ENCODE results near the gene RHCG. TPM values are rescaled to one million over a fixed set of nuclear protein-coding genes. Genes with fewer than 3 reads are reported as not detected.
A peak's percentile ranks its signal among the peaks of the same experiment; 100 is the strongest.

RHCG gene
- total RNA-seq, 1 experiment from 2014 or later: 0.28 TPM

DNA sequence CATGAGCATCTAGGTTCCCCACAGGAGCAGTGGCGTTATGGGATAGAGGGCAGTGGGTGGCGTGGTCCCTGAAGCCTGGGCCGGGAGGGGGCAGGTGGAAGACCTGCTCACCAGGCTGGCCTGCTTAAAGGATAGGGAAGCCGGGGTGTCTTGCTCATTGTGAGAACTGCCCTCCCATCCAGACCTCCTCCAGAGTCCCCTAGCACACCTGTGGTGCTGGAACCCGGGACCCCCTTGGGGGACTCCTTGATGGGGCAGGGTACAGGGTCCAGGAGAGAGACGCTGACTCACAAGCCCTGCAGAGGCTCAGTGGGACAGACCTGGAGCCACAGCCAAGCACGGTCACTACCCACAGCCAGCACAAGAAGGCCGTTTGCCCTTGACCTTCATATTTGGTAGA is 2.8 kb upstream of the RHCG start:
- DNase-seq: no peak
- H3T11ph ChIP-seq (ENCODE audit: low read length): no peak overlapping the region
- H2BK15ac ChIP-seq (ENCODE audit: low read depth, low read length): no peak overlapping the region
- H3K79me1 ChIP-seq (ENCODE audit: insufficient read depth, low read depth, low read length, poor library complexity, severe bottlenecking): no peaks in the 10 kb centered on the region
- no peak overlapping the region for H3K27ac ChIP-seq (ENCODE audit: insufficient read length, low read depth, low read length)
- no peak overlapping the region for H2BK20ac ChIP-seq (ENCODE audit: low read depth, low read length, poor library complexity, severe bottlenecking)
- no peak overlapping the region for H2AFZ ChIP-seq (ENCODE audit: low read length)
- Mint-ChIP-seq H3K27ac (peak overlapping the region in 1 of 3 experiments; percentile 83; a peak in 1 of 7 replicates), H3K4me3 (no peak overlapping the region), H3K27me3 (ENCODE audit: low read depth) (peaks cover 51% of the 10 kb centered on the region), H3K36me3 (ENCODE audit: insufficient read depth in 1 of 3, low read depth in 3 of 3) (no peaks in the 10 kb centered on the region), H3K4me1 (peaks cover 4% of the 10 kb centered on the region in 2 experiments; a peak in 2 of 4 replicates), H3K9me3 (no peaks in the 10 kb centered on the region; a peak in 1 of 5 replicates)
- no peak overlapping the region for H3K18ac ChIP-seq (ENCODE audit: insufficient read length, low read depth, low read length)
- H3K79me2 ChIP-seq (ENCODE audit: insufficient read depth, low read length): no peaks in the 10 kb centered on the region
- H4K8ac ChIP-seq (replicated peaks; ENCODE audit: insufficient read length, low read depth, low read length): no peak overlapping the region
- no peaks in the 10 kb centered on the region for H4K20me1 ChIP-seq (ENCODE audit: control insufficient read depth, insufficient read depth, insufficient read length)
- no peak overlapping the region for H4K91ac ChIP-seq (ENCODE audit: insufficient read length, low read depth, low read length)
- no peak overlapping the region for H3K4ac ChIP-seq (ENCODE audit: low read depth, low read length)
- H3K9me3 ChIP-seq (ENCODE audit: control insufficient read depth, low read depth, low read length): no peaks in the 10 kb centered on the region
- H3K9ac ChIP-seq (ENCODE audit: extremely low read depth, insufficient read length, low read length): no peak overlapping the region
- H2BK5ac ChIP-seq (ENCODE audit: insufficient read length, low read length): no peak overlapping the region
- H2BK12ac ChIP-seq (ENCODE audit: insufficient read length, low read depth, low read length): no peak overlapping the region
- no peak overlapping the region for H3K14ac ChIP-seq (ENCODE audit: insufficient read depth, low read length)
- H3K56ac ChIP-seq (ENCODE audit: insufficient read length, low read depth, low read length): no peak overlapping the region
- no peak overlapping the region for H4K5ac ChIP-seq (ENCODE audit: insufficient read length, low read depth, low read length)
- no CpG with 5 or more reads among the region's 8 CpGs for WGBS (ENCODE audit: extremely low coverage, insufficient read length, low lambda C conversion rate)
- TF ChIP-seq, protein P1, sequence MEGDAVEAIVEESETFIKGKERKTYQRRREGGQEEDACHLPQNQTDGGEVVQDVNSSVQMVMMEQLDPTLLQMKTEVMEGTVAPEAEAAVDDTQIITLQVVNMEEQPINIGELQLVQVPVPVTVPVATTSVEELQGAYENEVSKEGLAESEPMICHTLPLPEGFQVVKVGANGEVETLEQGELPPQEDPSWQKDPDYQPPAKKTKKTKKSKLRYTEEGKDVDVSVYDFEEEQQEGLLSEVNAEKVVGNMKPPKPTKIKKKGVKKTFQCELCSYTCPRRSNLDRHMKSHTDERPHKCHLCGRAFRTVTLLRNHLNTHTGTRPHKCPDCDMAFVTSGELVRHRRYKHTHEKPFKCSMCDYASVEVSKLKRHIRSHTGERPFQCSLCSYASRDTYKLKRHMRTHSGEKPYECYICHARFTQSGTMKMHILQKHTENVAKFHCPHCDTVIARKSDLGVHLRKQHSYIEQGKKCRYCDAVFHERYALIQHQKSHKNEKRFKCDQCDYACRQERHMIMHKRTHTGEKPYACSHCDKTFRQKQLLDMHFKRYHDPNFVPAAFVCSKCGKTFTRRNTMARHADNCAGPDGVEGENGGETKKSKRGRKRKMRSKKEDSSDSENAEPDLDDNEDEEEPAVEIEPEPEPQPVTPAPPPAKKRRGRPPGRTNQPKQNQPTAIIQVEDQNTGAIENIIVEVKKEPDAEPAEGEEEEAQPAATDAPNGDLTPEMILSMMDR (conservative IDR thresholded peaks at IDR 0.05): no peak
- H3K27me3 ChIP-seq (ENCODE audit: insufficient read depth, low read length): peaks cover 4% of the 10 kb centered on the region
- H3K4me2 ChIP-seq (ENCODE audit: insufficient read depth, insufficient read length, low read length): no peak overlapping the region
- no peak overlapping the region for H2BK120ac ChIP-seq (ENCODE audit: low read depth, low read length, poor library complexity, severe bottlenecking)
- no peak overlapping the region for H2AK5ac ChIP-seq (ENCODE audit: insufficient read length, low read length)
- peaks cover 5% of the 10 kb centered on the region for H3K23me2 ChIP-seq (ENCODE audit: insufficient read length, low read depth, low read length, poor library complexity, severe bottlenecking)
- H3K4me1 ChIP-seq (ENCODE audit: insufficient read depth, low read length): no peaks in the 10 kb centered on the region
- H3K23ac ChIP-seq (ENCODE audit: insufficient read length, low read depth, low read length): no peak overlapping the region

All from H9 (cell line).